Stimulated activated CD4-positive, alpha-beta T cell treated with anti-CD3 and anti-CD28 coated beads, Interleukin-1b, Interleukin-23, amount 100 ng/mL, for 1 hour (primary cell): ENCODE measurements around the gene TBX2.

Experiments
- DNase-seq, 2 donors: peaks; one replicate each; pipeline ENCODE4 v3.0.0-alpha.2; 2020; ENCODE audit warnings: low read depth in 2 of 2

The TBX2 gene

DNA sequence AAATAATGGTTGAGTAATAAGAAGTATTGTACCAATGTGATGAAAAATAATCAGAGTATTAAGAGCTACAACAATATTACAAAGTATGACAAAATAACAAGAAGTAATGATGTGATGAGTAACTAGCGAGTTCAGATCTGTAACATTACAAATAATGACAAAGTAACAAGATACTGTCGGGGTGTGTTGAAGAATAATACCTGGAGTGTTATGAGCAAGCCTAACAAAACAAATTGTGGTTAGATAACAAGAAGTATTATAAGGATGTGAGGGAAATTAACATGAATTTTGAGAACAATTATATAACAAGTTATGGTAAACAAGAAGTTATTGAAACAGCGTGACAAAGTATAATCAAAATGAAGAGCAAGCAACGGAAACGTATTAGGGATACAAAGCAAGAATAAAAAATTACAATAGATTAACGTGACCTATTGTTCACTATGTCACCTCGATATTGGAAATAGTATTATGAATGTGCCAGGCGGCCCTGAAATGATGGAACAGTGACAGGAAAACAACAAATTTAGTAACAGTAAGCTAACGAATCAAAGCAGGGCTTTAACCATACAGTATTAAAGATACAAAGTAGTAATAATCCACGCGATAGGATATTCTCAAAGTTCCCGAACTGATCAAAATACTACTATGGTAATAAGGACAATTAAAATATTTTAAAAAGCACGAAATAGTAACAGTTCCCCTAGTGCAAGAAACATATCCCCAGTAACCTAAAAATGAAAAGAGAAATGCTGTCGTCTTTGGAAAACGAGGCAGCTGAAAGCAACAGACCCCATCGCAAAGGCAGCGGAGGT, 54.1 kb downstream of the TBX2 start:
- no peak for DNase-seq

DNA sequence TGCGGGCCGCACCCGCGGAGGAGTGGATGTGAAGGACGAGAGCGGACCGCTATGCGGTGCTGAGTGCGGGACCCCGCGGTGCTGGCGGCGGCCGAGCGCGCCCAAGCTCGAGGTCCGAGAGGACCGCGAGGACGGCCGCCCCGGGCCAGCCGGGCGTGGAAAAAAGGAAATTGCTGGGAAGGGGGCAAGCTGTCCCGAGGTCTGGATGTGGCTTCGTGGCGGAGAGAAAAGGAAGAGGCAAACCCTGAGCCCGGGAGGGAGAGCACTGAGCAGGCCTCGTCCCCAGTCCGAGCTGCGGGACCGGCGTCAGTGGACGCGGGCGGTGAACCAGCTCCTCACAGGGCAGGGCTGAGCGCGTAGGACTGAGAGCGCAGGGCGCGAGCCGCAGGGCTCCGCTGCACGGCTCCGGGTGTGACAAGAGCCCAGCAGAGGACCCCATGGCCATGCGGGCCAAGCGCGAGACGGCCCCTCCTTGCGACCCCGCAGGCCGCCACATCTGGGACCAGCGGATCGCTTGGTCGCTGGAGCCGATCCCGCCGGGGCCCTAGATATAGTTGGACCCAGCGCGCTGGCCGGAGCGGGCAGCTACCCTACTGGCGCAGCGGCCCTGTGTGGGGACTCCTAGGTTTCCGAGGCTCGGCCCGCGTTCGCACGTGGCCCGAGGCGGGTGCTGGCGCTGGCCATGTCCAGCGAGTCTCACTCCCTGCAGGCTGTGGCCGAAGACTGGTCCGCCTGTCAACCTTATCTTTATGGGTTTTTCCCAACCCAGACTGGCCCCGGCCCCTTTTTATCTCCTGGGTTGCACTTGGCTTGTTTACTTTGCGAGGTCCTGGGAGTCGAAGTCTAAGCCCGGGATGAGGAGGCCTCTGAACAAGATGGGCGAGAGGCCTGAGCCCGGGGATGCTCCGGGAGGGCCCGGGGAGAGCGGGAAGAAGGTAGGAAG, 55.0 kb downstream of the TBX2 start:
- no peak for DNase-seq

DNA sequence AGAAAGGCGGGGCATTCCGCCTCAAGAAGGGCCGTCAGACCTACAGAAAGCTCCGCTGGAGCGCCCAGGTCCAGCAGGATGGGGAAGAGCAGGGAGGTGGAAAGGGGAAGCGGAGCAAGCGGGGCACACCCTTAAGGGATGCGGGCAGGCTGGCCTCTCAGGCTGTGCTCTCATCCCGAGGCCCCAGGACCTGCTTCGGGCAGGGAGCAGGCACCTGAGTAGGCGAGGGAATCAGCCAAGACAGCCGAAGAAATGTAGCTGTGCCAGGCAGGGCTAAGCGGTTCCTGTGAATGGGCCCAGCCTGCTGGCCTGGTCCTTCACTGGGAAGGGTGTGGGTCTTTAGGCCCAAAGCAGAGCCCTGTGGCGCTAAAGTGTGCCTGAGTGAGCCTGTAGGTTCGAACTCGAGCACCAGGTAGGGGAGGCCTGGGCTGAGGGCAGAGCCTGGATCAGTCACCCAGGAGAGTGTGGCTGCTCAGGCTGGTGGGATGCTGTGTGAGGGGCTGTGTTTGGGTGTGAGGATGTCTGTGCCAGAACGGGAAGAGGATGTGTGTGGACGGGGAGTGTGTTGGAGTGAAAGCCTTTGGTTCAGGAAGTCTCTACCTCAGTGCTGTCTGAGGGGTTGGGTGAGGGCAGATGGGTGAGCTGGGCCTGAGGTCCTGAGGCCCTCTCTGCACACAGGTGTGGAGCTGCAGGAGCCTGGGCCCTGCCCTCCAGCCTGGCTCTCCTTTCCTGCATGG, 55.8 kb downstream of the TBX2 start:
- DNase-seq = no peak

DNA sequence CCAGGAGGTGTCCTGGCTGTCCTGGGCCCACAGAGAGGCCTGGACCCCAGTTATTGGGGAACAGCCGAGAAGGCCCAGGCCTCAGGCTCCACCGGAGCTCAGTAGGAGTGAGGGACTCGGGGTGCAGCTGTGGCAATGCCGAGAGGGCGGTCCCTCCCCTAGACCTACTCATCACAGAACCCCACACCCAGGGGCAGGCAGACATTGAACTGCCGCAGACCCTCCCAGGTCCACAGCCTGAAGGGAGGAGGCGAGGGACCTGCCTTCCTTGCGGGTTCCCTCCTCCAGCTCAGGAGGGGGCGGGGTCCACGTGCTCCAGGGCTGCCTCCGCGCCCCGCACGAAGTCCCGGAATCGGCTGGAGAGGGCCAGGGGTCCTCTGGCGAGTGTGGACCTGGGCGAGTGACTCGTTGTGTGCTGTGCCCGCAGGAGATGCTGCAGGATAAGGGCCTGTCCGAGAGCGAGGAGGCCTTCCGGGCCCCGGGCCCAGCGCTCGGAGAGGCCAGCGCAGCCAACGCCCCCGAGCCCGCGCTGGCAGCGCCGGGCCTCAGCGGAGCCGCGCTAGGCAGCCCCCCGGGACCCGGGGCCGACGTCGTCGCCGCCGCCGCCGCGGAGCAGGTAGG, 56.5 kb downstream of the TBX2 start:
- DNase-seq = no peak

DNA sequence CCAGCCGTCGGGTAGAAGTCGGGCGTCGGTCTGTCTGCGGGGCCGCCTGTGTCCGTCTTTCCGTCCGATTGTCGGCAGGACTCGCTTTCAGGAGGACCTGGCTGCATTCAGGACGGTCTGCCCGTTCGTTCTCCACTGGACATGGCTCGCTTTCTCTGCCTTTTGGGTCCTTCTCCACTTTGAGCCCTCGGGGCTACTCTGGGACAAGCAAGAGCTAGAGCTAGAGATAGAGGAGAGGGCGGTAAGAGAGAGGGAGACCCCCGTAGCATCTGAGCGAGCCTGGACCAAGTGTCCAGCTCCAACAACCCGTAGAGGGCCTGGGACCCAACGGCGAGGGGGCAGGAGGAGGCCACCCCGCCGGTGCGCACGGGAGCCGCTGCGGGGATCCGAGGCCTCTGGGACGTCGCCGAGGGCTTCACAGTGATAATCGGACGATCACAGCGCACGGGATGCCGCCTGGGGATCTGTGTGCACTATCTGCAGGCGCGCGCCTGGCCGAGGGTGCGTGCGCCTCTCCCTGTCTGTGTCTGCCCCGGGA, 57.1 kb downstream of the TBX2 start:
- no peak for DNase-seq

DNA sequence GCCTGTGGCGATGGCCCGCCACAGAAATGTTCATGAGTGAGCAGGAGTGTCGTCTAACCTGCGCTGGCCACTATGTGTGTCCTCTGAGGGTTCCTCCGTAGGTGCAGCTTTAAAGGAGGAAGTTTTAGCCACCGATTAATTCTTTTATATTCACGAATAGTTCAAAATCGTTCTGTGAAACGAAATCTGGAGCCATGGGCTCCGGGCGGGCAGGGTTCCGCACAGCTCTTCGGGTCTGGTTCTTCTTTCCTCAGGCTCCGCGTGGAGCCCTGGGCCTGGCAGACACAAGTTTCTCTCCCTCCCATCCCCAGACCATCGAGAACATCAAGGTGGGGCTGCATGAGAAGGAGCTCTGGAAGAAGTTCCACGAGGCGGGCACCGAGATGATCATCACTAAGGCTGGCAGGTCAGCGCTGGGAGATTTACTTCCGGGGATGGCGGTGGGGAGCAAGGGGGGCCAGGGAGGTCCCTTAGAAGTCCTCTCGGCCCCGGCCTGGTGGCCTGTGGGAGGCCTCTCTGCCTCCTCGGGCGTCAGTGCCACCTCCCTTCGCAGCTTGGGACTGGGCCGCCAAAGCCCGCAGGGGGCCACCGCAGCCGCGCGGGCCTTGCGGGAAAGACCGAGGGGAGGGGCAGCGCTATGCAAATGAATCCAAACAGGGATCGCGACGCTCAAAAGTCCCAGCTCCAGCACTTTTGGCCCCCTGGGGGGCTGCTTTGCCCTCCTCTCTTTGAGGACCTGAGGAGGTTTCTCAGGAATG, 57.8 kb downstream of the TBX2 start:
- DNase-seq = no peak

DNA sequence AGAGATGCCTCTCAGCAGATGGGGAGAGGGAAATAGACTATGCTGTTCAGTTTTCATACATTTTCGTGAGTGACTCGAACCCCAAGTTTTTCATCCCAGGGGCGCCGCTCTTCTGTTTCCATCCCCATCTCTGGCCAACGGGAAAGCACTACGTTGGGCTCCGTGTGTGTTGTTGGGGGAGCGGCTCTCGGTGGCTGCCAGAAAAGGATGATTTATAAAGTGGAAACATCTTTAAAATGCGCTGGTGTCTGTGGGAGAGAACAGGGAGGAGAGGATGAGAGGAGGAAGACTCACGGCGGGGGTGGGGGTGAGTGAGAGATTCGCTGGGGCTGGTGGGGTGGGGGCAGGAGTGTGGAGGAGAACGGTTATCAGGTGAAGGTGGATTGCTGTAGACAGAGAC, 58.4 kb downstream of the TBX2 start:
- no peak for DNase-seq

DNA sequence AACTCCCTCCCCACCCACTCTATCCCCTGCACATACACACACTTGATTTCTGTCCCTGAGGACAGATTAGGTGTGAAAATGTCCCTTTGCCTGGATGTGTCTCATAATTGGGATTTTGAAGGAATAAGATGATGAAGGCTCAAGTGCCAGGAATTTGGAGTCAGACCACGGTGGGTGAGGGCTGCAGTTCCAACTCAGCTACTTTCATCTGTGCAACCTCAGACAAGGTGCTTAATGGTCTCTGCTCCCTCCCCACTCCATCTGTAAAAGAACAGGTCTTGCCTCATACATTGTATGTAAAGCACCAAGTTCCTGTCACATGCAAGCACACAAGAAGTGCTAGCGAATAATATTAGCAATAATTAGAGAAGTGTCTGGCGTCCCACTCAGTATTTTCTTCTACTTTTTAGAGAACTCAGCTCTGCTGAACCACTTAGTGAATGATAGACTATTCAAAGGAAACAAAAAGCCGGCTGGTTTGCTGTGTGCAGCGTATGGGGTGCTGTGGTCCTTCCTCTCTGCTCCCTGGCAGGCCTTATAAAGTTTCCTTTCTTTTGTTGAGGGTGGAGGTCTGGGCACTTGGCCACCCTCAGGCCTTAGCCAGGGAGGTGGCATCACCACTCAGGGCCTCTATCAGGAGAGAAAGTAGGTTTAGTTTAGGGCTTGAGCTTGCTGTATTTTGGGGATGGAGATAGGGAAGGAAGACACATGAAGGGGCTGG, 58.9 kb downstream of the TBX2 start:
- no peak for DNase-seq
